IMR-90 (cell line): ENCODE measurements around the gene NPTN. TPM values are rescaled to one million over a fixed set of nuclear protein-coding genes. Genes with fewer than 3 reads are reported as not detected.

Experiments
- ATAC-seq: fragments of 200-7000 bp; cut with Tn5 transposase; 2 replicates; pipeline ENCODE4 v1.9.1; 2020; ENCODE audit warnings: low read depth, mild to moderate bottlenecking, moderate library complexity
- BruUV-seq: library from RNA; stranded (reverse); fragments of 400-500 nt; replicated peaks from 2 replicates; lab custom pipeline; 2021; lab: Mats Ljungman, UMichigan
- CTCF ChIA-PET: fragments of 300-600 bp; formaldehyde crosslinking; extraction: SDS; loops from one replicate; lab custom pipeline; 2021; ENCODE audit warnings: antibody characterized with exemption; lab: Yijun Ruan, JAX
- POLR2A ChIA-PET: fragments of 300-600 bp; sonication (Branson Sonifier 250); formaldehyde crosslinking; loops from one replicate; lab custom pipeline; 2022; ENCODE audit warnings: antibody characterized with exemption; ENCODE audit not compliant: unreplicated experiment; lab: Charles Lee
- DNase-seq: peaks from one replicate; pipeline ENCODE4 v3.0.0; 2013
- H2AFZ ChIP-seq: replicated peaks from 2 replicates; pipeline ENCODE3; 2013; ENCODE audit warnings: low read length, mild to moderate bottlenecking; ENCODE audit not compliant: poor library complexity
- H2AK5ac ChIP-seq: 2 replicates; pipeline ENCODE4 v1.6.1; 2013; ENCODE audit warnings: low read depth, low read length, inconsistent platforms
- H2AK9ac ChIP-seq: replicated peaks from 2 replicates; pipeline ENCODE3; 2013; ENCODE audit warnings: mild to moderate bottlenecking, low read depth, low read length, moderate library complexity; ENCODE audit not compliant: poor library complexity
- H2BK120ac ChIP-seq: 2 replicates; pipeline ENCODE4 v1.6.1; 2013; ENCODE audit warnings: low read depth, low read length, inconsistent platforms
- H2BK15ac ChIP-seq: 3 replicates; pipeline ENCODE4 v1.6.1; 2013; ENCODE audit warnings: low read depth, low read length, inconsistent platforms
- H2BK20ac ChIP-seq: 2 replicates; pipeline ENCODE4 v1.6.1; 2013; ENCODE audit warnings: low read depth, mild to moderate bottlenecking, inconsistent platforms, low read length, moderate library complexity
- H2BK5ac ChIP-seq: 2 replicates; pipeline ENCODE4 v1.6.1; 2013; ENCODE audit warnings: mild to moderate bottlenecking, low read depth, low read length, inconsistent platforms; ENCODE audit not compliant: poor library complexity, severe bottlenecking
- H3K14ac ChIP-seq: replicated peaks from 2 replicates; pipeline ENCODE4 v1.6.1; 2013; ENCODE audit warnings: low read depth, low read length, inconsistent platforms
- H3K18ac ChIP-seq: 2 replicates; pipeline ENCODE4 v1.6.1; 2013; ENCODE audit warnings: low read depth, low read length, control low read depth
- H3K23ac ChIP-seq: 2 replicates; pipeline ENCODE4 v1.6.1; 2013; ENCODE audit warnings: low read depth, low read length, inconsistent platforms
- H3K27ac ChIP-seq: 2 replicates; pipeline ENCODE4 v1.5.1; 2013; ENCODE audit warnings: mild to moderate bottlenecking, control low read depth, low read length; ENCODE audit not compliant: insufficient read depth
- H3K27me3 ChIP-seq: 2 replicates; pipeline ENCODE4 v1.6.1; 2013; ENCODE audit warnings: low read length; ENCODE audit not compliant: control insufficient read depth, insufficient read depth
- H3K36me3 ChIP-seq: 2 replicates; pipeline ENCODE4 v1.6.1; 2013; ENCODE audit warnings: low read length, mixed read lengths; ENCODE audit not compliant: control insufficient read depth, insufficient read depth
- H3K4ac ChIP-seq: 2 replicates; pipeline ENCODE4 v1.6.1; 2013; ENCODE audit warnings: low read depth, low read length, inconsistent platforms
- H3K4me1 ChIP-seq: 2 replicates; pipeline ENCODE4 v1.6.1; 2013; ENCODE audit warnings: low read length, mixed read lengths; ENCODE audit not compliant: control insufficient read depth, insufficient read depth
- H3K4me2 ChIP-seq: 2 replicates; pipeline ENCODE4 v1.6.1; 2013; ENCODE audit warnings: low read depth, mild to moderate bottlenecking, control low read depth, low read length, moderate library complexity
- H3K4me3 ChIP-seq: 2 replicates; pipeline ENCODE4 v1.5.1; 2013; ENCODE audit warnings: low read depth, mild to moderate bottlenecking, control low read depth, low read length, moderate library complexity; ENCODE audit not compliant: insufficient read depth
- H3K56ac ChIP-seq: 2 replicates; pipeline ENCODE4 v1.6.1; 2013; ENCODE audit warnings: low read length, inconsistent platforms; ENCODE audit not compliant: insufficient read depth; ENCODE audit errors: extremely low read depth
- H3K79me1 ChIP-seq, 2 experiments: 2 replicates each; pipeline ENCODE4 v1.6.1; 2013; ENCODE audit warnings: low read length in 2 of 2, inconsistent platforms in 1 of 2, low read depth in 1 of 2
- H3K9ac ChIP-seq: 2 replicates; pipeline ENCODE4 v1.6.1; 2013; ENCODE audit warnings: low read depth, low read length, control low read depth
- H3K9me1 ChIP-seq: 2 replicates; pipeline ENCODE4 v1.6.1; 2013; ENCODE audit warnings: low read length, inconsistent platforms; ENCODE audit not compliant: insufficient read depth
- H3K9me3 ChIP-seq: 2 replicates; pipeline ENCODE4 v1.6.1; 2013; ENCODE audit warnings: low read length; ENCODE audit not compliant: control insufficient read depth, insufficient read depth
- H4K20me1 ChIP-seq: 2 replicates; pipeline ENCODE4 v1.6.1; 2013; ENCODE audit warnings: low read length, inconsistent platforms; ENCODE audit not compliant: insufficient read depth
- H4K5ac ChIP-seq: 2 replicates; pipeline ENCODE4 v1.6.1; 2013; ENCODE audit warnings: mild to moderate bottlenecking, low read depth, low read length, control low read depth
- H4K8ac ChIP-seq, 2 experiments: 2 replicates each; pipeline ENCODE4 v1.6.1; 2013; ENCODE audit warnings: low read depth in 2 of 2, low read length in 2 of 2, control low read depth in 1 of 2, inconsistent platforms in 1 of 2
- H4K91ac ChIP-seq: 2 replicates; pipeline ENCODE4 v1.6.1; 2013; ENCODE audit warnings: low read depth, low read length, inconsistent platforms; ENCODE audit not compliant: insufficient read depth
- BHLHE40 ChIP-seq: fragments of 150-350 bp; IDR thresholded peaks from 2 replicates; pipeline ENCODE4 v1.6.1; 2016; ENCODE audit warnings: mild to moderate bottlenecking, low read depth, low read length
- CEBPB ChIP-seq: IDR thresholded peaks from 2 replicates; pipeline ENCODE4 v1.6.1; 2012; ENCODE audit warnings: low read depth, low read length, improper control_type of control experiment
- CHD1 ChIP-seq: IDR thresholded peaks from 2 replicates; pipeline ENCODE4 v1.6.1; 2012; ENCODE audit warnings: low read depth, low read length, improper control_type of control experiment
- CTCF ChIP-seq: conservative IDR thresholded peaks from 2 replicates; pipeline ENCODE4 v1.5.1; 2012; ENCODE audit warnings: mild to moderate bottlenecking, low read depth, low read length, improper control_type of control experiment
- ELK1 ChIP-seq: fragments of 150-350 bp; IDR thresholded peaks from 2 replicates; pipeline ENCODE4 v1.6.1; 2016; ENCODE audit warnings: low read depth, mild to moderate bottlenecking, low read length, moderate library complexity, borderline replicate concordance
- FOS ChIP-seq: fragments of 150-350 bp; IDR thresholded peaks from 2 replicates; pipeline ENCODE4 v1.6.1; 2016; ENCODE audit warnings: low read depth, low read length
- MAFK ChIP-seq: IDR thresholded peaks from 2 replicates; pipeline ENCODE4 v1.6.1; 2012; ENCODE audit warnings: low read depth, low read length, improper control_type of control experiment
- MAZ ChIP-seq: IDR thresholded peaks from 2 replicates; pipeline ENCODE4 v1.6.1; 2012; ENCODE audit warnings: low read depth, mild to moderate bottlenecking, low read length, improper control_type of control experiment, moderate library complexity, borderline replicate concordance
- MXI1 ChIP-seq: IDR thresholded peaks from 2 replicates; pipeline ENCODE4 v1.6.1; 2012; ENCODE audit warnings: low read depth, mild to moderate bottlenecking, low read length, moderate library complexity, borderline replicate concordance
- NFE2L2 ChIP-seq: fragments of 150-350 bp; IDR thresholded peaks from 2 replicates; pipeline ENCODE4 v1.6.1; 2016; ENCODE audit warnings: low read depth, mild to moderate bottlenecking, low read length
- POLR2A ChIP-seq: IDR thresholded peaks from 2 replicates; pipeline ENCODE4 v1.6.1; 2012; ENCODE audit warnings: mild to moderate bottlenecking, low read depth, low read length
- RAD21 ChIP-seq: IDR thresholded peaks from 2 replicates; pipeline ENCODE4 v1.6.1; 2012; ENCODE audit warnings: low read length, improper control_type of control experiment
- RCOR1 ChIP-seq: IDR thresholded peaks from 2 replicates; pipeline ENCODE4 v1.6.1; 2012; ENCODE audit warnings: mild to moderate bottlenecking, low read length, improper control_type of control experiment; ENCODE audit not compliant: insufficient replicate concordance
- RFX5 ChIP-seq: IDR thresholded peaks from 2 replicates; pipeline ENCODE4 v1.8.0; 2012; ENCODE audit warnings: low read depth, mild to moderate bottlenecking, low read length, moderate library complexity
- SMC3 ChIP-seq: fragments of 150-350 bp; IDR thresholded peaks from 2 replicates; pipeline ENCODE4 v1.6.1; 2016; ENCODE audit warnings: low read depth, mild to moderate bottlenecking, antibody characterized with exemption, low read length, moderate library complexity
- WGBS, 2 experiments: methylation state at CpG; one replicate each; pipeline versions ENCODE4 v1.1.5 to v1.1.7; 2013; ENCODE audit warnings: missing lambda C conversion rate in 2 of 2; ENCODE audit not compliant: insufficient read length in 1 of 2; ENCODE audit errors: extremely low coverage in 2 of 2; 5-methylcytosine and 5-hydroxymethylcytosine counted together
- dilution Hi-C: fragments of 300-500 bp; cut with HindIII; formaldehyde crosslinking; loops from one replicate; pipeline ENCODE4 v1.14.3; 2018; ENCODE audit warnings: low sequenced_read_pairs; ENCODE audit not compliant: unreplicated experiment
- in situ Hi-C: fragments of 300-500 bp; cut with MboI; formaldehyde crosslinking; loops from 3 replicates; pipeline ENCODE4 v1.14.3; 2019; ENCODE audit warnings: low sequenced_read_pairs, inconsistent platforms, mixed read lengths
- intact Hi-C: fragments of 100-400 bp; cut with micrococcal nuclease; formaldehyde crosslinking; loops from 2 replicates; pipeline ENCODE4 v1.10.0; 2022
- polyA plus RNA-seq, 3 experiments: library from polyadenylated mRNA; depleted of rRNA; stranded (reverse); fragments of >200 nt; gene quantifications; 2 replicates each; pipeline ENCODE4 v1.2.3, GENCODE V29; 2012; ENCODE audit warnings: low replicate concordance in 1 of 3
- total RNA-seq: library from RNA; depleted of rRNA; stranded (reverse); fragments of >200 nt; gene quantifications from 2 replicates; pipeline ENCODE4 v1.2.3, GENCODE V29; 2012

NPTN gene
- total and polyA plus RNA-seq, 2 of the 4 experiments (the other 2 are of a cell fraction) = 171 to 329 TPM

GRCh38 chr15:73628976-73629797 lies 4.0 kb downstream of the NPTN start:
- no TSS peak for BruUV-seq
- in situ Hi-C loops (no loop called here), dilution Hi-C loops (no loop called here), intact Hi-C loops (no loop called here)
- DNase-seq (no peak), ATAC-seq (no peak)
- no peaks in the 10 kb centered on the region for H3K9me3 ChIP-seq
- no peak overlapping the region; the same call in 1 of the 2 replicates for H2AK5ac ChIP-seq
- H3K79me1 ChIP-seq = peaks cover 3 to 64% of the 10 kb centered on the region in 2 experiments; a peak in 2 of 4 replicates
- H2BK120ac ChIP-seq = no peak overlapping the region
- H3K14ac ChIP-seq = no peak overlapping the region
- H4K20me1 ChIP-seq = peaks cover 76% of the 10 kb centered on the region
- POLR2A ChIA-PET = no interaction called here
- H3K27ac ChIP-seq = no peak overlapping the region
- WGBS, 2 experiments = no CpG with 5 or more reads among the region's 7 CpGs
- H4K5ac ChIP-seq = no peak overlapping the region
- no peak overlapping the region for H2BK20ac ChIP-seq
- H2AFZ ChIP-seq = no peak overlapping the region
- no peaks in the 10 kb centered on the region for H3K36me3 ChIP-seq
- H2BK5ac ChIP-seq = no peak overlapping the region
- H3K27me3 ChIP-seq = no peaks in the 10 kb centered on the region
- no peak overlapping the region for H3K18ac ChIP-seq
- H3K23ac ChIP-seq = no peak overlapping the region
- H3K9me1 ChIP-seq = peaks cover 3% of the 10 kb centered on the region
- H3K4me3 ChIP-seq = no peak overlapping the region
- no peak overlapping the region for H3K56ac ChIP-seq
- CTCF ChIA-PET = interaction anchor here (0.7 kb wide), 1 partner anchor 1102 kb away, joined by 3 read pairs; no protein-coding TSS in a partner anchor
- peaks cover 14% of the 10 kb centered on the region for H3K4me1 ChIP-seq
- H2AK9ac ChIP-seq = no peak overlapping the region
- peak overlapping the region; percentile 39 for H3K4me2 ChIP-seq
- H4K8ac ChIP-seq = no peak overlapping the region
- no peak overlapping the region for H4K91ac ChIP-seq
- H3K4ac ChIP-seq = no peak overlapping the region
- H3K9ac ChIP-seq = no peak overlapping the region
- no peak overlapping the region for H2BK15ac ChIP-seq
- TF ChIP-seq CHD1 = no peak
- TF ChIP-seq MAZ = no peak
- TF ChIP-seq RAD21 = no peak
- no peak for TF ChIP-seq CTCF
- TF ChIP-seq BHLHE40 = no peak
- no peak for TF ChIP-seq NFE2L2
- no peak for TF ChIP-seq SMC3
- no peak for TF ChIP-seq FOS
- TF ChIP-seq RCOR1 = no peak
- no peak for TF ChIP-seq MAFK
- TF ChIP-seq POLR2A = no peak
- TF ChIP-seq ELK1 = no peak
- no peak for TF ChIP-seq CEBPB
- no peak for TF ChIP-seq MXI1
- TF ChIP-seq RFX5 = no peak
